Spleen (tissue), 11 donors: ENCODE measurements around the gene STAG1. TPM values are rescaled to one million over a fixed set of nuclear protein-coding genes. Genes with fewer than 3 reads are reported as not detected.
"Not testable (repeated sequence)": the region's sequence is repeated elsewhere in the genome, so short reads cannot be mapped to it uniquely, and the experiment has no call there.

Experiments
- DNase-seq: peaks from one replicate; pipeline ENCODE4 v3.0.0-alpha.2; 2020
- H3K27ac ChIP-seq, 8 donors: fragments of 200-600 bp; sonication (generic) in 7 of 8; 1 replicate in 4 of 8; 2 replicates in 4 of 8; pipeline versions ENCODE4 v1.5.0 to v1.8.0; 2016 to 2021; ENCODE audit warnings: inconsistent platforms in 4 of 8, mild to moderate bottlenecking in 4 of 8, moderate library complexity in 1 of 8
- H3K27me3 ChIP-seq, 7 donors: fragments of 200-600 bp; sonication (generic) in 6 of 7; replicated peaks in 1 of 7; 1 replicate in 4 of 7; 2 replicates in 3 of 7; pipeline versions ENCODE4 v1.5.0 to v1.8.0; 2016 to 2021; ENCODE audit warnings: inconsistent platforms in 3 of 7, mild to moderate bottlenecking in 1 of 7
- H3K36me3 ChIP-seq, 6 donors: fragments of 200-600 bp; sonication (generic) in 5 of 6; 1 replicate in 4 of 6; 2 replicates in 2 of 6; pipeline versions ENCODE4 v1.5.0 to v1.8.0; 2016 to 2021; ENCODE audit warnings: inconsistent platforms in 2 of 6
- H3K4me1 ChIP-seq, 6 donors: fragments of 200-600 bp; sonication (generic) in 5 of 6; 1 replicate in 3 of 6; 2 replicates in 3 of 6; pipeline versions ENCODE4 v1.5.0 to v1.8.0; 2016 to 2021; ENCODE audit warnings: inconsistent platforms in 3 of 6
- H3K4me3 ChIP-seq, 8 donors: fragments of 200-600 bp; sonication (generic) in 7 of 8; 1 replicate in 4 of 8; 2 replicates in 4 of 8; pipeline versions ENCODE4 v1.5.0 to v1.8.0; 2016 to 2021; ENCODE audit warnings: inconsistent platforms in 4 of 8, mild to moderate bottlenecking in 4 of 8, moderate library complexity in 2 of 8
- H3K9me3 ChIP-seq, 8 donors: fragments of 200-600 bp; sonication (generic) in 7 of 8; 1 replicate in 4 of 8; 2 replicates in 4 of 8; pipeline versions ENCODE4 v1.5.0 to v1.8.0; 2016 to 2021; ENCODE audit warnings: inconsistent platforms in 4 of 8
- CTCF ChIP-seq, 11 experiments: fragments of 200-600 bp in 7 of 11; fragments of 450-650 bp in 4 of 11; sonication (generic) in 4 of 11; IDR thresholded peaks in 8 of 11; conservative IDR thresholded peaks in 3 of 11; 1 replicate in 7 of 11; 2 replicates in 4 of 11; pipeline versions ENCODE4 v1.4.0 to v1.8.0; 2016 to 2021; ENCODE audit warnings: antibody characterized with exemption in 11 of 11, inconsistent platforms in 4 of 11, mild to moderate bottlenecking in 1 of 11
- POLR2A ChIP-seq, 3 donors: fragments of 450-650 bp; IDR thresholded peaks; one replicate each; pipeline ENCODE4 v1.5.1; 2017; ENCODE audit warnings: antibody characterized with exemption in 3 of 3, mild to moderate bottlenecking in 1 of 3
- POLR2AphosphoS5 ChIP-seq, 3 donors: sonication (generic); formaldehyde crosslinking; IDR thresholded peaks; one replicate each; pipeline ENCODE4 v1.5.1; 2017; ENCODE audit warnings: antibody characterized with exemption in 3 of 3
- WGBS, 5 donors: extraction: QIAGEN DNeasy Blood & Tissue Kit in 3 of 5; methylation state at CpG; one replicate each; pipeline versions ENCODE4 v1.1.5 to v1.1.7; 2013 to 2018; 5-methylcytosine and 5-hydroxymethylcytosine counted together
- intact Hi-C: fragments of 100-400 bp; cut with DNase I; formaldehyde crosslinking; loops from one replicate; pipeline ENCODE4 v1.15.0; 2023; ENCODE audit warnings: low total_unique reads
- polyA plus RNA-seq, 3 donors: library from polyadenylated mRNA; stranded (reverse); fragments of 200-250 nt; gene quantifications; one replicate each; pipeline ENCODE4 v1.2.1, GENCODE V29; 2013
- total RNA-seq, 7 donors: library from RNA; depleted of rRNA in 3 of 7; stranded (reverse); fragments of >200 nt in 3 of 7; fragmentation: NEBNext Ultra II Directional in 4 of 7; extraction: Animal tissue kit (Norgen Biotek cat#: 25700) in 4 of 7; gene quantifications; one replicate each; pipeline versions ENCODE4 v1.1.0 to v1.2.1, GENCODE V29; 2016 to 2021
- donor health status: healthy with polysubstance abuse.
- donor health status: DM: no; HTN: no; CAD: no; lungs with moderate emphysema.
- donor health status: DM: no; HTN: no; CAD: no.
- donor health status: Bipolar disorder and iron deficiency.
- donor health status: healthy.
- donor health status: DM: no; HTN: no; CAD: no.
- donor health status: DM: yes; HTN: yes; CAD: no.

STAG1 gene
- total and polyA plus RNA-seq, 10 donors = 7.2 to 61.6 (median 47.3) TPM

- no peaks in the 10 kb centered on the region for H3K27me3 ChIP-seq
- TF ChIP-seq POLR2AphosphoS5 (IDR thresholded peaks at IDR 0.05) = no peak
- peaks cover 0 to 20% (median 0%) of the 10 kb centered on the region in 6 donors for H3K4me1 ChIP-seq
- H3K9me3 ChIP-seq = peaks cover 7 to 30% (median 27%) of the 10 kb centered on the region in 8 donors
- no peak for DNase-seq
- WGBS, 5 donors = 45 to 97% (median 94%) methylated on average over 2 of the region's 2 CpGs
- no peak overlapping the region for H3K4me3 ChIP-seq
- peaks cover 0 to 6% (median 0%) of the 10 kb centered on the region in 6 donors for H3K36me3 ChIP-seq
- H3K27ac ChIP-seq = no peak overlapping the region
- intact Hi-C loops = no loop called here
Measured at GRCh38 chr3:136650461-136650860, 101.7 kb downstream of the STAG1 start.

- H3K9me3 ChIP-seq = no peaks in the 10 kb centered on the region
- no peak overlapping the region for H3K27ac ChIP-seq
- WGBS, 5 donors = 79 to 86% (median 85%) methylated on average over 2 of the region's 2 CpGs
- H3K27me3 ChIP-seq = no peaks in the 10 kb centered on the region
- no peak for TF ChIP-seq POLR2A (IDR thresholded peaks at IDR 0.05)
- TF ChIP-seq CTCF (IDR thresholded peaks at IDR 0.05 in 8 of 11, conservative IDR thresholded peaks at IDR 0.05 in 3 of 11) = no peak
- no peak for TF ChIP-seq POLR2AphosphoS5 (IDR thresholded peaks at IDR 0.05)
- intact Hi-C loops = no loop called here
- DNase-seq = no peak
- H3K4me3 ChIP-seq = no peak overlapping the region
- peaks cover 0 to 44% (median 4%) of the 10 kb centered on the region in 6 donors for H3K4me1 ChIP-seq
- no peaks in the 10 kb centered on the region for H3K36me3 ChIP-seq
Measured at GRCh38 chr3:136645915-136646314, 106.3 kb downstream of the STAG1 start.

- Histone ChIP-seq H3K27me3 (no peaks in the 10 kb centered on the region), H3K27ac (no peak overlapping the region), H3K9me3 (no peaks in the 10 kb centered on the region), H3K36me3 (no peaks in the 10 kb centered on the region), H3K4me1 (peaks cover 0 to 50% (median 5%) of the 10 kb centered on the region in 6 donors), H3K4me3 (no peak overlapping the region)
- no peak for TF ChIP-seq POLR2A (IDR thresholded peaks at IDR 0.05)
- no peak for TF ChIP-seq POLR2AphosphoS5 (IDR thresholded peaks at IDR 0.05)
- TF ChIP-seq CTCF (IDR thresholded peaks at IDR 0.05 in 8 of 11, conservative IDR thresholded peaks at IDR 0.05 in 3 of 11) = no peak
- intact Hi-C loops = no loop called here
- WGBS, 5 donors = 82 to 95% (median 93%) methylated on average over 1 of the region's 1 CpG
- DNase-seq = no peak
Measured at GRCh38 chr3:136644212-136644611, 108.0 kb downstream of the STAG1 start.

GRCh38 chr3:136643380-136643779, 108.8 kb downstream of the STAG1 start:
- H3K27ac ChIP-seq, H3K4me3 ChIP-seq, DNase-seq, intact Hi-C loops, H3K9me3 ChIP-seq, H3K27me3 ChIP-seq, H3K36me3 ChIP-seq: not testable (repeated sequence)
- WGBS, 5 donors = 95 to 100% (median 100%) methylated on average over 2 of the region's 2 CpGs
- peaks cover 0 to 50% (median 5%) of the 10 kb centered on the region in 6 donors for H3K4me1 ChIP-seq

- Histone ChIP-seq H3K9me3 (no peaks in the 10 kb centered on the region), H3K4me1 (peaks cover 0 to 45% (median 5%) of the 10 kb centered on the region in 6 donors), H3K27ac (no peak overlapping the region), H3K4me3 (no peak overlapping the region), H3K27me3 (no peaks in the 10 kb centered on the region), H3K36me3 (no peaks in the 10 kb centered on the region)
- no peak for DNase-seq
- TF ChIP-seq CTCF (IDR thresholded peaks at IDR 0.05 in 8 of 11, conservative IDR thresholded peaks at IDR 0.05 in 3 of 11) = no peak
- WGBS, 5 donors = 96 to 100% (median 100%) methylated on average over 1 of the region's 1 CpG
- intact Hi-C loops = no loop called here
Measured at GRCh38 chr3:136642711-136643110, 109.5 kb downstream of the STAG1 start.
